Activated CD4-positive, CD25-positive, alpha-beta regulatory T cell treated with anti-CD3 and anti-CD28 coated beads, Interleukin-2, amount 50 U/mL, for 16 hours (primary cell): Measurements from ENCODE around the gene GDPD5.
A peak's percentile ranks its signal among the peaks of the same experiment; 100 is the strongest.

Source experiments
- DNase-seq: peaks from one replicate; pipeline ENCODE4 v3.0.0-alpha.2; 2020; ENCODE audit warnings: low read depth, low spot score

GDPD5 gene

GRCh38 chr11:75445315-75445953 lies 80.3 kb downstream of the GDPD5 start:
- DNase-seq: peak; percentile 60

- no peak for DNase-seq
Observed at GRCh38 chr11:75443043-75443442, 82.7 kb downstream of the GDPD5 start.

GRCh38 chr11:75442161-75442885 lies 83.4 kb downstream of the GDPD5 start:
- DNase-seq: no peak

- DNase-seq: no peak
Observed at GRCh38 chr11:75441804-75442132, 84.0 kb downstream of the GDPD5 start.

- no peak for DNase-seq
Observed at GRCh38 chr11:75440960-75441803, 84.6 kb downstream of the GDPD5 start.

GRCh38 chr11:75439495-75440120 lies 86.1 kb downstream of the GDPD5 start:
- DNase-seq: no peak

- no peak for DNase-seq
Observed at GRCh38 chr11:75439026-75439425, 86.7 kb downstream of the GDPD5 start.

GRCh38 chr11:75437966-75438659 lies 87.6 kb downstream of the GDPD5 start:
- DNase-seq: no peak

GRCh38 chr11:75436806-75437205 lies 88.9 kb downstream of the GDPD5 start:
- DNase-seq: no peak

- no peak for DNase-seq
Observed at GRCh38 chr11:75435571-75435925, 90.2 kb downstream of the GDPD5 start.

GRCh38 chr11:75434886-75435570 lies 90.7 kb downstream of the GDPD5 start:
- no peak for DNase-seq

GRCh38 chr11:75434051-75434450 lies 91.7 kb downstream of the GDPD5 start:
- no peak for DNase-seq

- DNase-seq: no peak
Observed at GRCh38 chr11:75433443-75433842, 92.3 kb downstream of the GDPD5 start.

GRCh38 chr11:75432911-75433321 lies 92.8 kb downstream of the GDPD5 start, which contains the start of gene KLHL35:
Gene KLHL35, minus strand, starts transcription at chr11:75433203. Its CDS starts 2,574 bp downstream, at chr11:75430629.
- DNase-seq: no peak

GRCh38 chr11:75431533-75432525 lies 93.9 kb downstream of the GDPD5 start:
- no peak for DNase-seq

- DNase-seq: no peak
Observed at GRCh38 chr11:75430714-75431532, 94.8 kb downstream of the GDPD5 start.

GRCh38 chr11:75429902-75430713 lies 95.6 kb downstream of the GDPD5 start:
- no peak for DNase-seq

- DNase-seq: no peak
Observed at GRCh38 chr11:75429641-75429901, 96.2 kb downstream of the GDPD5 start.
